CD4-positive, alpha-beta T cell (primary cell): Measurements from ENCODE around the gene FLII. TPM values are rescaled to one million over a fixed set of nuclear protein-coding genes. Genes with fewer than 3 reads are reported as not detected.

Source experiments
- ATAC-seq: fragments of 200-7000 bp; cut with Tn5 transposase; one replicate; pipeline ENCODE4 v1.10.0; 2022; ENCODE audit warnings: mild to moderate bottlenecking; ENCODE audit not compliant: poor library complexity
- CTCF ChIA-PET: fragments of 350-600 bp; sonication (Branson Sonifier 250); formaldehyde crosslinking; loops from one replicate; lab custom pipeline; 2021; ENCODE audit warnings: antibody characterized with exemption, inconsistent platforms; lab: Charles Lee
- POLR2A ChIA-PET: fragments of 350-600 bp; sonication (Branson Sonifier 250); formaldehyde crosslinking; loops from one replicate; lab custom pipeline; 2021; ENCODE audit warnings: antibody characterized with exemption, inconsistent platforms; lab: Charles Lee
- DNase-seq, 14 experiments: peaks; one replicate each; pipeline ENCODE4 v3.0.0-alpha.2; 2013 to 2020; ENCODE audit warnings: mixed read lengths in 2 of 14
- H3K27ac ChIP-seq, 2 donors: one replicate each; pipeline versions ENCODE4 v1.5.1 to v1.7.0; 2013; ENCODE audit warnings: low read length in 2 of 2, low read depth in 1 of 2, mild to moderate bottlenecking in 1 of 2
- H3K27me3 ChIP-seq, 2 experiments: 1 replicate in 1 of 2; 2 replicates in 1 of 2; pipeline versions ENCODE4 v1.6.1 to v1.7.0; 2013; ENCODE audit warnings: low read length in 2 of 2, control low read depth in 1 of 2, mild to moderate bottlenecking in 1 of 2, moderate library complexity in 1 of 2; ENCODE audit not compliant: insufficient read depth in 2 of 2, control insufficient read depth in 1 of 2
- H3K36me3 ChIP-seq: one replicate; pipeline ENCODE4 v1.6.1; 2013; ENCODE audit warnings: low read length, control low read depth; ENCODE audit not compliant: insufficient read depth
- H3K4me1 ChIP-seq: one replicate; pipeline ENCODE4 v1.6.1; 2013; ENCODE audit warnings: low read length, control low read depth; ENCODE audit not compliant: insufficient read depth
- H3K4me3 ChIP-seq: one replicate; pipeline ENCODE4 v1.5.1; 2013; ENCODE audit warnings: mild to moderate bottlenecking, low read length, moderate library complexity
- H3K9me3 ChIP-seq, 2 experiments: 1 replicate in 1 of 2; 2 replicates in 1 of 2; pipeline versions ENCODE4 v1.6.1 to v1.7.0; 2013; ENCODE audit warnings: low read length in 2 of 2, mild to moderate bottlenecking in 2 of 2, control low read depth in 1 of 2, moderate library complexity in 1 of 2; ENCODE audit not compliant: control insufficient read depth in 1 of 2, insufficient read depth in 1 of 2
- H3K27ac Mint-ChIP-seq: one replicate; pipeline ENCODE4 v1.8.0; 2020; ENCODE audit warnings: mixed read lengths
- H3K27me3 Mint-ChIP-seq: one replicate; pipeline ENCODE4 v1.8.0; 2021; ENCODE audit warnings: mixed read lengths
- H3K36me3 Mint-ChIP-seq: one replicate; pipeline ENCODE4 v1.8.0; 2021; ENCODE audit warnings: low read depth, mixed read lengths
- H3K4me1 Mint-ChIP-seq: one replicate; pipeline ENCODE4 v1.8.0; 2021; ENCODE audit warnings: low read depth, mixed read lengths
- H3K4me3 Mint-ChIP-seq: one replicate; pipeline ENCODE4 v1.8.0; 2020; ENCODE audit warnings: mild to moderate bottlenecking, mixed read lengths
- H3K9me3 Mint-ChIP-seq: one replicate; pipeline ENCODE4 v1.8.0; 2020; ENCODE audit warnings: mixed read lengths
- intact Hi-C, 2 experiments: fragments of 100-400 bp; cut with DNase I in 1 of 2; cut with micrococcal nuclease in 1 of 2; formaldehyde crosslinking; loops; one replicate each; pipeline versions ENCODE4 v1.15.1 to v1.9.0; 2023 to 2025; cut with DNase I, micrococcal nuclease
- total RNA-seq, 174 experiments: library from RNA in 2 of 174; stranded (reverse) in 2 of 174; gene quantifications; one replicate each; pipeline ENCODE4 v1.2.3 and lab custom pipeline; 2021 to 2026
- TF ChIP-seq, protein P1 (sequence below): fragments of 200-600 bp; IDR thresholded peaks from one replicate; pipeline ENCODE4 v1.8.0; 2022; ENCODE audit warnings: antibody characterized with exemption, mild to moderate bottlenecking

Gene FLII
- total RNA-seq, 2 experiments from 2014 or later = 179 to 190 TPM

DNA sequence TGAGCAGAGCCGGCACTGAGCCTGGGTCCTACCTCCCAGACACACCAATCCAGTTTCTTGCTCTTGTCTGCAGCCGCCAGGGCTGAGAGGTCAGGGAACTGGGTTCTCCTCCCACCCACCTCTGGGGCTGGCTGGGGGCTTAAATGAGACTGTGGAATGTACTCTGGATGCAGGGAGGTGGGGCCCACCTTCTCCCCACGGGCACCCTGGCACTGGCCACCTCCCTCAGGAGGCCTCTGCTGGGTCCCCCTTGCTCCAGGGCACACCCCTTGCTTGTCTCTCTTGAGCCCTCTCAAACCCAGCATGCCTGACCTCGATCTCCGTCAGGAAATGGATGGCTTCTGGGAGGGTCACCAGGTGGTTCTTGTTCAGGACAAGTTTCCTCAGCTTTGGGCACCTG, 6.4 kb downstream of the FLII start:
- Histone ChIP-seq H3K4me3 (no peak overlapping the region), H3K9me3 (no peaks in the 10 kb centered on the region), H3K4me1 (peaks cover 17% of the 10 kb centered on the region), H3K27ac (no peak overlapping the region), H3K36me3 (peaks cover 89% of the 10 kb centered on the region), H3K27me3 (no peaks in the 10 kb centered on the region)
- intact Hi-C loops = no loop called here
- ChIA-PET CTCF (no interaction called here), POLR2A (no interaction called here)
- Mint-ChIP-seq H3K27me3 (no peaks in the 10 kb centered on the region), H3K9me3 (no peaks in the 10 kb centered on the region), H3K4me3 (no peak overlapping the region), H3K4me1 (peaks cover 19% of the 10 kb centered on the region), H3K27ac (no peak overlapping the region), H3K36me3 (peaks cover 75% of the 10 kb centered on the region)
- ATAC-seq = no peak
- DNase-seq = no peak
- TF ChIP-seq, protein P1, sequence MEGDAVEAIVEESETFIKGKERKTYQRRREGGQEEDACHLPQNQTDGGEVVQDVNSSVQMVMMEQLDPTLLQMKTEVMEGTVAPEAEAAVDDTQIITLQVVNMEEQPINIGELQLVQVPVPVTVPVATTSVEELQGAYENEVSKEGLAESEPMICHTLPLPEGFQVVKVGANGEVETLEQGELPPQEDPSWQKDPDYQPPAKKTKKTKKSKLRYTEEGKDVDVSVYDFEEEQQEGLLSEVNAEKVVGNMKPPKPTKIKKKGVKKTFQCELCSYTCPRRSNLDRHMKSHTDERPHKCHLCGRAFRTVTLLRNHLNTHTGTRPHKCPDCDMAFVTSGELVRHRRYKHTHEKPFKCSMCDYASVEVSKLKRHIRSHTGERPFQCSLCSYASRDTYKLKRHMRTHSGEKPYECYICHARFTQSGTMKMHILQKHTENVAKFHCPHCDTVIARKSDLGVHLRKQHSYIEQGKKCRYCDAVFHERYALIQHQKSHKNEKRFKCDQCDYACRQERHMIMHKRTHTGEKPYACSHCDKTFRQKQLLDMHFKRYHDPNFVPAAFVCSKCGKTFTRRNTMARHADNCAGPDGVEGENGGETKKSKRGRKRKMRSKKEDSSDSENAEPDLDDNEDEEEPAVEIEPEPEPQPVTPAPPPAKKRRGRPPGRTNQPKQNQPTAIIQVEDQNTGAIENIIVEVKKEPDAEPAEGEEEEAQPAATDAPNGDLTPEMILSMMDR = no peak

DNA sequence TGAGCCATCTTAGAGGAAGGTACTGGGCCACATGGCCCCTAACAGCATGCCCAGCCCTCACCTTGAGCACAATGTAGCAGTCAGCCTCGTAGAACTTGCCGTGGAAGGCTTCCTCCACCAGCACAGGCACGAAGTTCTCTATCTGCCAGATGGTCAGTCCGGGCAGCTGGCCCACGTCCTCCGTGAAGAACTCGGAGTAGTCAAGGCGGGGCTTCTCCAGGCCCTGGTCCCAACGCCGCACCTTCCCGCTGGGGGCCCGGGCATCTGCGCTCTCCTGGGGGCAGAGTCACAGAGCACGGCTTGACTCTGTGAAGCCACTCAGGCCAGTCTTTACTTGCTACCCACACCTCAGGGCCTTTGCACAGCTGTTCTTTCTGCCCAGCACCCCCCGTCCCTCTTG, 7.3 kb downstream of the FLII start:
- H3K4me3 ChIP-seq = no peak overlapping the region
- Mint-ChIP-seq H3K27ac (no peak overlapping the region), H3K36me3 (peaks cover 80% of the 10 kb centered on the region), H3K4me1 (peaks cover 9% of the 10 kb centered on the region), H3K9me3 (no peaks in the 10 kb centered on the region), H3K27me3 (no peaks in the 10 kb centered on the region), H3K4me3 (no peak overlapping the region)
- H3K9me3 ChIP-seq = no peaks in the 10 kb centered on the region
- DNase-seq (no peak), ATAC-seq (no peak)
- intact Hi-C loops = no loop called here
- H3K27me3 ChIP-seq = no peaks in the 10 kb centered on the region
- H3K36me3 ChIP-seq = peaks cover 93% of the 10 kb centered on the region
- H3K4me1 ChIP-seq = peaks cover 8% of the 10 kb centered on the region
- POLR2A ChIA-PET = no interaction called here
- no peak overlapping the region for H3K27ac ChIP-seq
- TF ChIP-seq, protein P1 = no peak
- CTCF ChIA-PET = no interaction called here

DNA sequence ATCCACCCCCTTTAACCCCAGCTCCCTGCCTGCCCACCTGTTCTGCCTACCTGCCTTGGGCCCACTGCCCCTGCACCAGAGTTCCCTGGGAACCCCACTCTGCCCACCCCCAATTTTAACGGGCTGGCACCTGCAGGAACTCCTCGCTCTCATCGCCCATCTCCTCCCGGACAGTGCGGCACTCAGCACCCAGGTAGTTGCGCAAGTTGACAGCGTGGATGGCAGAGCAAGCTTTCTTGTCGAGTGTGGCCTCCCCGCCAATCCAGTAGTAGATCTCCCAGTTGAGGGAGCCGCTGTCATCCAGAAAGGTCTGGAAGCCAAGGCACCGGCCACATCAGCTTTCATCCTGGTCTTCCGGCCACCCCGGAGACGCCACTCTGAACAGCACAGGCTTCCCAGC, 7.8 kb downstream of the FLII start:
- Mint-ChIP-seq H3K36me3 (peaks cover 76% of the 10 kb centered on the region), H3K4me1 (peaks cover 5% of the 10 kb centered on the region), H3K4me3 (no peak overlapping the region), H3K9me3 (no peaks in the 10 kb centered on the region), H3K27me3 (no peaks in the 10 kb centered on the region), H3K27ac (peak overlapping the region; percentile 30)
- CTCF ChIA-PET = no interaction called here
- Histone ChIP-seq H3K27ac (no peak overlapping the region), H3K4me1 (peaks cover 3% of the 10 kb centered on the region), H3K27me3 (no peaks in the 10 kb centered on the region), H3K9me3 (no peaks in the 10 kb centered on the region), H3K4me3 (no peak overlapping the region), H3K36me3 (peaks cover 93% of the 10 kb centered on the region)
- DNase-seq = no peak
- TF ChIP-seq, protein P1 = no peak
- intact Hi-C loops = no loop called here
- ATAC-seq = no peak
- POLR2A ChIA-PET = no interaction called here
